K562 (cell line): Measurements from ENCODE around the gene ERRFI1. TPM values are rescaled to one million over a fixed set of nuclear protein-coding genes. Genes with fewer than 3 reads are reported as not detected.
A peak's percentile ranks its signal among the peaks of the same experiment; 100 is the strongest.

Experiments used
- ATAC-seq: fragments of 200-7000 bp; cut with Tn5 transposase; 3 replicates; pipeline ENCODE4 v1.9.1; 2020; ENCODE audit warnings: moderate library complexity
- BruUV-seq: library from RNA; stranded (reverse); fragments of 400-500 nt; replicated peaks from 2 replicates; lab custom pipeline; 2021; lab: Mats Ljungman, UMichigan
- CTCF ChIA-PET: fragments of 300-600 bp; formaldehyde crosslinking; extraction: SDS; loops from one replicate; lab custom pipeline; 2021; ENCODE audit warnings: low intra/inter-chr PET ratio; lab: Yijun Ruan, JAX
- POLR2A ChIA-PET: fragments of 300-600, 350-650 bp; sonication (Branson Sonifier 250); formaldehyde crosslinking; extraction: SDS; loops from one replicate; lab custom pipeline; 2021; ENCODE audit warnings: antibody characterized with exemption, inconsistent platforms; lab: Yijun Ruan, JAX
- DNase-seq, 4 experiments: peaks; one replicate each; pipeline versions ENCODE4 v3.0.0 to v3.0.0-alpha.2; 2011 to 2018; ENCODE audit warnings: low spot score in 3 of 4, mixed read lengths in 3 of 4; ENCODE audit errors: extremely low read depth in 1 of 4
- FAIRE-seq: peaks from 2 replicates; lab custom pipeline; 2011; peaks lifted over from hg19 to GRCh38; lab: Jason Lieb, UNC
- H2AFZ ChIP-seq: 2 replicates; pipeline ENCODE4 v1.6.0; 2011; ENCODE audit warnings: low read depth, low read length, control low read depth, inconsistent platforms
- H3K27ac ChIP-seq: fragments of 200-600 bp; 3 replicates; pipeline ENCODE4 v1.8.0; 2011; ENCODE audit warnings: low read depth, mild to moderate bottlenecking, control low read depth, inconsistent platforms, low read length, moderate library complexity, mixed read lengths; ENCODE audit errors: extremely low read depth
- H3K27me3 ChIP-seq, 2 experiments: fragments of 300-600 bp in 1 of 2; 2 replicates in 1 of 2; 3 replicates in 1 of 2; pipeline versions ENCODE4 v1.6.0 to v1.8.0; 2011; ENCODE audit warnings: inconsistent platforms in 2 of 2, low read length in 2 of 2, mild to moderate bottlenecking in 1 of 2, mixed read lengths in 1 of 2, moderate library complexity in 1 of 2; ENCODE audit not compliant: control insufficient read depth in 2 of 2, insufficient read depth in 2 of 2
- H3K36me3 ChIP-seq: fragments of 300-600 bp; 3 replicates; pipeline ENCODE4 v1.8.0; 2011; ENCODE audit warnings: mild to moderate bottlenecking, low read length, inconsistent platforms; ENCODE audit not compliant: control insufficient read depth, insufficient read depth
- H3K4me1 ChIP-seq, 2 experiments: fragments of 200-600 bp in 1 of 2; replicated peaks in 1 of 2; 2 replicates in 1 of 2; 3 replicates in 1 of 2; pipeline versions ENCODE4 v1.5.1 to v1.8.0; 2011; ENCODE audit warnings: inconsistent platforms in 2 of 2, low read length in 2 of 2, mild to moderate bottlenecking in 1 of 2, mixed read lengths in 1 of 2, moderate library complexity in 1 of 2; ENCODE audit not compliant: control insufficient read depth in 2 of 2, insufficient read depth in 2 of 2
- H3K4me2 ChIP-seq: 2 replicates; pipeline ENCODE4 v1.6.1; 2011; ENCODE audit warnings: low read length, control low read depth, inconsistent platforms, mixed read lengths; ENCODE audit not compliant: insufficient read depth
- H3K4me3 ChIP-seq: fragments of 200-600 bp; sonication (generic), shearing (Covaris generic); 2 replicates; pipeline ENCODE4 v1.5.1; 2016; ENCODE audit warnings: control low read depth, inconsistent platforms
- H3K79me2 ChIP-seq: fragments of 200-600 bp; 3 replicates; pipeline ENCODE4 v1.8.0; 2011; ENCODE audit warnings: low read length, inconsistent platforms; ENCODE audit not compliant: control insufficient read depth, insufficient read depth
- H3K9ac ChIP-seq, 2 experiments: 2 replicates each; pipeline versions ENCODE4 v1.6.0 to v1.6.1; 2011; ENCODE audit warnings: low read depth in 2 of 2, low read length in 2 of 2, control low read depth in 1 of 2, inconsistent platforms in 1 of 2, mild to moderate bottlenecking in 1 of 2, mixed read lengths in 1 of 2; ENCODE audit not compliant: insufficient read depth in 1 of 2
- H3K9me1 ChIP-seq: one replicate; pipeline ENCODE4 v1.6.0; 2011; ENCODE audit warnings: inconsistent platforms, mild to moderate bottlenecking, low read length, moderate library complexity; ENCODE audit not compliant: control insufficient read depth, insufficient read depth
- H3K9me3 ChIP-seq: replicated peaks from 2 replicates; pipeline ENCODE4 v1.5.1; 2011; ENCODE audit warnings: low read depth, low read length, inconsistent platforms; ENCODE audit not compliant: control insufficient read depth, insufficient read depth
- H4K20me1 ChIP-seq: replicated peaks from 2 replicates; pipeline ENCODE4 v1.6.1; 2011; ENCODE audit warnings: low read length, inconsistent platforms, mixed read lengths; ENCODE audit not compliant: control insufficient read depth, insufficient read depth
- CBX8 ChIP-seq: fragments of 200-600 bp; sonication (generic); IDR thresholded peaks from 2 replicates; pipeline ENCODE4 v1.6.1; 2012; ENCODE audit warnings: borderline replicate concordance, mixed run types, low read depth, mild to moderate bottlenecking, moderate library complexity, mixed read lengths, low read length, control low read depth, inconsistent platforms; ENCODE audit not compliant: poor library complexity, severe bottlenecking; ENCODE audit errors: extremely low read depth
- SLC30A9 ChIP-seq: fragments of 250-450 bp; sonication (Bioruptor Pico); IDR thresholded peaks from 2 replicates; pipeline ENCODE4 v1.8.0; 2022; ENCODE audit warnings: mild to moderate bottlenecking, moderate library complexity
- TRIM28 ChIP-seq: fragments of 450-650 bp; IDR thresholded peaks from 2 replicates; pipeline ENCODE4 v1.6.1; 2017
- ZBTB40 ChIP-seq, 2 experiments: fragments of 450-650 bp in 1 of 2; sonication (generic) in 1 of 2; formaldehyde crosslinking in 1 of 2; IDR thresholded peaks; 2 replicates each; pipeline versions ENCODE4 v1.7.1 to v1.9.0; 2016 to 2022; ENCODE audit warnings: inconsistent platforms in 1 of 2, mild to moderate bottlenecking in 1 of 2, missing genetic modification reagents in 1 of 2
- WGBS: fragments of 100-300 bp; shearing (Covaris generic); methylation state at CpG from one replicate; pipeline ENCODE4 v1.1.6; 2016; ENCODE audit warnings: low coverage, mixed read lengths; ENCODE audit not compliant: insufficient coverage; ENCODE audit errors: missing lambda C conversion rate; 5-methylcytosine and 5-hydroxymethylcytosine counted together
- in situ Hi-C: fragments of 300-500 bp; cut with MboI; formaldehyde crosslinking; loops from 4 replicates; pipeline ENCODE4 v1.15.0; 2018; ENCODE audit warnings: inconsistent platforms, mixed read lengths
- intact Hi-C: fragments of 100-400 bp; cut with micrococcal nuclease; formaldehyde crosslinking; loops from 2 replicates; pipeline ENCODE4 v1.14.2; 2022
- polyA plus RNA-seq, 8 experiments: library from polyadenylated mRNA; depleted of rRNA in 4 of 8; stranded (reverse) in 5 of 8; unstranded in 3 of 8; fragments of >200 nt; fragmentation: Nextera tagmentation in 2 of 8; fragmentation: Illumina TruSeq in 1 of 8; extraction: Ambion mirVana in 2 of 8; extraction: Trizol in 1 of 8; gene quantifications; 2 replicates each; pipeline versions ENCODE4 v1.2.1 to v1.2.3, GENCODE V29; 2011 to 2014; ENCODE audit warnings: inconsistent platforms in 1 of 8, missing spikeins in 1 of 8
- total RNA-seq, 7 experiments: library from RNA; depleted of rRNA in 6 of 7; stranded (reverse); fragments of >200 nt in 6 of 7; fragmentation: Illumina TruSeq in 2 of 7; extraction: Trizol in 2 of 7; gene quantifications; 2 replicates each; pipeline versions ENCODE4 v1.2.1 to v1.2.3, GENCODE V29; 2011 to 2021; ENCODE audit warnings: low replicate concordance in 1 of 7

ERRFI1 gene
- total and polyA plus RNA-seq, 9 of the 15 experiments (the other 6 are each of a cell fraction or from before 2014, with no cell fraction given), result 0.67 to 4.4 (median 1.1) TPM

DNA sequence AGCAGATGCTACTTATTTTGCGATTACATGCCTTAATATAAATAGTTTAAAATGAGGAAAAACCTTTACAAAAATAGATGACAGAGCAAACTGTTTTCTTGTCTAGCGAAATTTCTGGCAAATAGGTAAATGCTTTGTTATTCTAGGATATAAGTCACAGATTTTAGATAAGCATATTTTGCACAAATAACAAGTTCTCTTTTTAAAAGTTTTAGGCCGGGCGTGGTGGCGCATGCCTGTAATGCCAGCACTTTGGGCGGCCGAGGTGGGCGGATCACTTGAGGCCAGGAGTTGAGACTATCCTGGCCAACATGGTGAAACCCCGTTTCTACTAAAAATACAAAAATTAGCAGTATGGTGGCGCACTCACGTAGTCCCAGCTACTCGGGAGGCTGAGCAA lies 20.3 kb upstream of the ERRFI1 start:
- Histone ChIP-seq H3K27ac (no peak overlapping the region), H3K4me1 (no peaks in the 10 kb centered on the region), H3K9me1 (no peaks in the 10 kb centered on the region), H3K4me3 (no peak overlapping the region), H2AFZ (no peak overlapping the region), H3K4me2 (no peak overlapping the region), H4K20me1 (no peaks in the 10 kb centered on the region), H3K36me3 (no peaks in the 10 kb centered on the region), H3K79me2 (no peaks in the 10 kb centered on the region), H3K9me3 (no peaks in the 10 kb centered on the region; the same call in 1 of the 2 replicates)
- intact Hi-C loops, result loop anchor here (10.0 kb wide), 1 partner anchor 98 kb away; no protein-coding TSS in a partner anchor
- DNase-seq (no peak), ATAC-seq (no peak)
- no TSS peak for BruUV-seq
- 8% methylated on average over 12 of the region's 12 CpGs for WGBS
- CTCF ChIA-PET, result no interaction called here
- peak; percentile 30 for TF ChIP-seq CBX8
- no peak for TF ChIP-seq TRIM28
- TF ChIP-seq, all 486 proteins: peak for 1
- FAIRE-seq, result no peak
- Histone ChIP-seq H3K27me3 (peaks cover 13 to 39% of the 10 kb centered on the region in 2 experiments; a peak in 4 of 5 replicates), H3K9ac (no peak overlapping the region)
- in situ Hi-C loops, result no loop called here
- POLR2A ChIA-PET, result interaction anchor here (1.7 kb wide), 1 partner anchor 11 kb away, joined by 4 read pairs; no protein-coding TSS in a partner anchor

GRCh38 chr1:8043621-8044020 lies 17.5 kb upstream of the ERRFI1 start:
- Histone ChIP-seq H3K4me3 (no peak overlapping the region), H3K4me2 (no peak overlapping the region), H3K9me1 (no peaks in the 10 kb centered on the region), H3K4me1 (0 out of 5 replicates have a peak, but pooled peaks cover 0 to 3% of the 10 kb centered on the region in 2 experiments), H3K79me2 (no peaks in the 10 kb centered on the region), H2AFZ (no peak overlapping the region), H3K9me3 (no peaks in the 10 kb centered on the region; the same call in 1 of the 2 replicates), H3K36me3 (no peaks in the 10 kb centered on the region), H3K27me3 (peaks cover 12 to 32% of the 10 kb centered on the region in 2 experiments; a peak in 4 of 5 replicates), H3K9ac (no peak overlapping the region), H4K20me1 (no peaks in the 10 kb centered on the region), H3K27ac (no peak overlapping the region)
- no peak for ATAC-seq
- POLR2A ChIA-PET, result no interaction called here
- no peak for FAIRE-seq
- intact Hi-C loops (loop anchor here (10.0 kb wide), 1 partner anchor 101 kb away; no protein-coding TSS in a partner anchor), in situ Hi-C loops (no loop called here)
- no TSS peak for BruUV-seq
- TF ChIP-seq SLC30A9 (CRISPR knock-in tag), result no peak
- peak; percentile 83 for TF ChIP-seq ZBTB40 (IDR thresholded peaks at IDR 0.05)
- peak; percentile 52; the same call in 1 of the 2 replicates for TF ChIP-seq ZBTB40 (CRISPR knock-in tag; IDR thresholded peaks at IDR 0.05)
- CTCF ChIA-PET, result no interaction called here
- no peak for DNase-seq
- WGBS, result 2% methylated on average over 2 of the region's 2 CpGs
